ENCODE data around the gene MAD2L1.

MAD2L1 gene

GRCh38 chr4:120057416-120057815 is 9.2 kb downstream of the MAD2L1 start:
- DNase-seq (ENCODE audit: low spot score): no peak

DNA sequence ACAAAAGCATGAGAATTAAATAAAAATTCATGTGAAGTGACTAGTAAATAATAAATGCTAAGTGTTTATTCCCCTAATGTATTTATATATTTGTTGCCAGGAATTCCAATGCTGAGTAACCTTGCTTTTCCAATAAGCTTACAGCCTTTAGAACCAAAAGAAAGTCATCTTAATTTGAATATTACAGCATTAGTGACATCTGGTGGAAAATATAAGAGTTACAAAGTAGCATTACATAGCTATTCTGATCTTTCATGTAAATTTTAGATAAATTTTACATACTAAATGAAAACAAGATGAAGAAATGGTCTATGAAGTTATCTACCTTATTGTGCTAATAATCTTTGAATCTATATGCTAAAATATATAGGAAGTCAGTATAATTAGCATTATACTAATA is 10.4 kb downstream of the MAD2L1 start:
- DNase-seq (ENCODE audit: low spot score): no peak

- no peak for DNase-seq (ENCODE audit: low spot score)
Measured at GRCh38 chr4:120055795-120056194, 10.9 kb downstream of the MAD2L1 start.

DNA sequence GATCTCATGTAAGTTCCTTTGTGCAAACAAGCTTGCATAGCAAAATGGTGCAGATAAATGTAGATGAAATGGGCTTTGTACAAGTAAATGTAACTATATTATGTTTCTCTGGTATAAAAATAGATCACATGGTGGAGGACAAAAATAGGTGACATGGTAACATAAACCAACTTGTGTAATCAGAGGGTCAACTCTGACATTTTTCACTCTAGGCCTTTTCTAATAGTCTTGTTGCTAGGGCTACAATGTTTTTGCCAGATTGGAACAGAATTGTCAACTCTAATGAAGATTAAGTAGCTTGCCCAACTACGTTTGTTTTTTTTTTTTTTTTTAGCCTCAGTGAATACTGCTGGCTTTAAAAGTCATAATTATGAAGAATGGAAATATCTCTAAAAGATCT is 11.5 kb downstream of the MAD2L1 start:
- DNase-seq (ENCODE audit: low spot score): no peak

GRCh38 chr4:120053911-120054310 is 12.7 kb downstream of the MAD2L1 start:
- no peak for DNase-seq (ENCODE audit: low spot score)

DNA sequence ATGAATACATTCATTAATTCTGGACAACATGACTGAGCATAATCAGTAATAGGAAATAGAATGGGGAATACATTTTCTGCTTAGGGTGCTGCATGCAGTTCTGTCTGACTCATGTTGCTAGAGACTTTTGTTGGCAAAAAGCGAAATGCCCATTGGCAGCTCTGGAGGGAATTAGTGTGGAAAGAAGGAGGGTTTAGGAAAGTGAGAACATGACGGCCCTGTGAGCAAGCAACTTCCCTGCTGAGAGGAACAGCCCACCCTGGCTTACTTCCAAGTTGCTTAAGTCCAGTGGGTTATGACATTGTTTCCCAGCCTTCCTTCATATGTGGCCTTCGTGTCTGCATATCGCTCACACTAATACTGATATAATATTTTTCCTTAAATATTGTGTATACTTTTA is 13.8 kb downstream of the MAD2L1 start:
- no peak for DNase-seq (ENCODE audit: low spot score)

GRCh38 chr4:120051253-120051652 is 15.4 kb downstream of the MAD2L1 start:
- no peak for DNase-seq (ENCODE audit: low spot score)

DNA sequence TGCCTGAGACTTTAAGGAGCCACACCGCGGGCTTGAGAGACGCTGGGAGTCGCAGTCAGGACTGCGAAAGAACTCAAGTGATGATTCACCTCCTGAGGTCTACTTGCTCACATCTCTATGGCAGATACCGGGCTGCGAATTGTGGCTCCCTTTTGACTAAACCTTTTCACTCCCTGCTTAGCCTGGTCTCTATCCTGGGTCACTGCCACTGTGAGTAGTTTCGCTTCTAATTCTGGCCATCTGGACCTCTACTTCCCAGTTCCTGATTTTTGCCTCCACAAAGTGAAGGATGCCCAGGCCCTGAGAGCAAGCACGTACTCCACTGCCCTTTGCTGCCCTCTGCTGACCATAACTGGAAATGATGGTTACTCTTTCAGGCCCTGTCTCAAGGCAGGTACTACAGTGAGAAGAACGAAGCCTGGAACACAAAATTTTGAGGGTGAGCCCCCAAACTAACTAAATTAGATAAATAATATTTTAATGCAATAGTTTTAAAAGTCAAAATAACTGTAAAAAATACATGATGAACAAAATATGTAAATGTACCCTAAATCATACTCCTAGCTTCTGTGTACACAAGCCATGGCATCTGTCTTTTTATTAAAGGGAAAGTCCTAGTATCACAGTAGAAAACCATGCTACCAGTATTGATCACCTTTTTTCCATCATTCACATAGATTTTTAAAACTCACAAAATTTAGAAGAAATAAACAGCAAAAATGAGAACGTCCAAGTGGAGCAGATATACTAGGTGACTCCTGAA is 16.7 kb downstream of the MAD2L1 start:
- peak; percentile 84 for DNase-seq (ENCODE audit: low spot score)

DNA sequence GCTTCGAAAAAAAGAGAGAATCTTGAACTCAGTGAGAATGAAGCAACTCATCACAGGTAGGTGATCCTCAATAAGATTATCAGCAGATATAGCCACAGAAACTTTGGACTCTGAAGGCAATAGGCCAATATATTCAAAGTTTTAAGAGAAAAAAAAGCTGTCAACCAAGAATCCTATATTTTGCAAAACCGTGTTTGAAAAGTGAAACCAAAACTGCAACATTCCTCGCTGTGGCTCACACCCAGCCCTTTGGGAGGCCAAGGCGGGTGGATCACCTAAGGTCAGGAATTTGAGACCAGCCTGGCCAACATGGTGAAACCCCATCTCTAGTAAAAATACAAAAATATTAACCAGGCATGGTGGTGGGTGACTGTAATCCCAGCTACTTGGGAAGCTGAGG is 22.8 kb downstream of the MAD2L1 start:
- DNase-seq (ENCODE audit: low spot score): no peak

- DNase-seq (ENCODE audit: low spot score): no peak
Measured at GRCh38 chr4:120037411-120037810, 29.2 kb downstream of the MAD2L1 start.

- no peak for DNase-seq (ENCODE audit: low spot score)
Measured at GRCh38 chr4:120034913-120035312, 31.7 kb downstream of the MAD2L1 start.

GRCh38 chr4:120026853-120027252 is 39.8 kb downstream of the MAD2L1 start:
- DNase-seq (ENCODE audit: low spot score): no peak

- no peak for DNase-seq (ENCODE audit: low spot score)
Measured at GRCh38 chr4:120025516-120025915, 41.1 kb downstream of the MAD2L1 start.

DNA sequence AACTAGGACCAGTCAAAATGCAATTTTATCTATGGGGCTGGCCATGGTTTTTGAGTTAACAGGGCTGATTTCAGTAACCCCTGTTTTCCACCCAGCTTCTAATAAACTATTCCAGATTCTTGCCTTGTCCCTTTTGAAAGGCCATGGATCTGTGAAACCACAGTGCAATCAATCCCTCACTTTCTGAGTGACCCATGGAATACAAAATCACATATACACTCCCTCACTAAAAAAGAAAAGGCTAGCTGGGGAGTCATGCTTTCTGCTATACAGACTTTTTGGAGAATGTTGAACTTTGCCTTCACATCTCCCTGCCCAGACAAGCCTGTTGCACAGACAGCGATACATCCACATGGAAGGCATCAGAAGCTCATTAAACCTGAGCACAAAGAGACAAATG is 47.9 kb downstream of the MAD2L1 start:
- DNase-seq (ENCODE audit: low spot score): no peak

GRCh38 chr4:120017939-120018692 is 48.5 kb downstream of the MAD2L1 start:
- no peak for DNase-seq (ENCODE audit: low spot score)

DNA sequence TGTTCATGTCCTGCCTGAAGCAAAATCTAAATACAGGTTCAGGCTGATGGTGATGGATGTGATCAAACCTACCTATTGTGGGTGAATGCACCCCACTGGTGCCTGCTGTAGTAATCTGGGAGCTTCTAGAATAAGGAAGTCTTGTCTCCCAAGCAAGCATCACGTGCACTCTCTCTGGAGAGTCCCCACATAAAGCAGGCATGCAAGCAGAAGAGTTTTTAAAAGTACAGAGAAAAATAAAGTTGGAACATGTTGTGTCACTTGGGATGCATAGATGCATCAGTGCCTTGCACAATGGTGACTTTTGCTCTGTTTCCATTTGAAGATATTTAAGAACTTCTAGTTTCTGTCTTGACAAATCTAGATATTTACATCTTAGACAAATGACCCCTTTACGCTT is 54.9 kb downstream of the MAD2L1 start:
- no peak for DNase-seq (ENCODE audit: low spot score)

DNA sequence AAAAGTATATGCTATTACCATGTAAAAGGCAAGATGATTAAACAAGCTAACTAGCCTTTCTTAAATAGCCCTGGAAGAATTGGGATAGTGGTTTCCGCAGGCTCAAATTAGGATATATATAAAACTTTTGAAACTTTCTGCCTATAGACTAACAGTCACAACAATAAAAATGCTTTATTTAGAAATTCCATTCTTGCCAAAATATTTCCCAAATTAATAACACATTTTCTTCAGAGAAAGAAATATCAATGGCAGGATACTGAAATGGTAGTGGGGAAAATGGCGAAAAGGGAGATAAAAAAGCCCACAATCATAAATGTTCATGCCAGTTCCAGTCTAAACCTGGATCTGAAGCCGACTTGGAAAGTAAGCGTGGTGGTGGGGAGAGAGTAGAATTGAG is 56.0 kb downstream of the MAD2L1 start:
- DNase-seq (ENCODE audit: low spot score): no peak

GRCh38 chr4:120009731-120010130 is 56.9 kb downstream of the MAD2L1 start:
- no peak for DNase-seq (ENCODE audit: low spot score)

DNA sequence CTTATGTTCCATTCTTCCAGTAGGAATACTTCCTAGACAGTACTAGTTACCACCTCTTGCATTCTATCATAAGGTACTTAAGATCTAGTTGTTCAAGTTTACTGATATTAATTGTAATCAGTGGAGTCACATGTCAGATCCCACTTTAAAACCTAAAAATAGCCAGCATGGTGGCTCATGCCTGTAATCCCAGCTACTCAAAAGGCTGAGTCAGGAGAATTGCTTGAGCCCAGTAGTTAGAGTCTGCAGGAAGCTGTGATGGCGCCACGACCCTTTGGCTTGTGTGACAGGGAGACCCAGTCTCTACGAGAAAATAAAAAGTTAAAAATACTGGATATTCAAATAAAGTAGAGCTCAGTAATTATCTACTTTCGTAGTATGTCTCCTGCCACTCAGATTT is 57.7 kb downstream of the MAD2L1 start:
- DNase-seq (ENCODE audit: low spot score): no peak

DNA sequence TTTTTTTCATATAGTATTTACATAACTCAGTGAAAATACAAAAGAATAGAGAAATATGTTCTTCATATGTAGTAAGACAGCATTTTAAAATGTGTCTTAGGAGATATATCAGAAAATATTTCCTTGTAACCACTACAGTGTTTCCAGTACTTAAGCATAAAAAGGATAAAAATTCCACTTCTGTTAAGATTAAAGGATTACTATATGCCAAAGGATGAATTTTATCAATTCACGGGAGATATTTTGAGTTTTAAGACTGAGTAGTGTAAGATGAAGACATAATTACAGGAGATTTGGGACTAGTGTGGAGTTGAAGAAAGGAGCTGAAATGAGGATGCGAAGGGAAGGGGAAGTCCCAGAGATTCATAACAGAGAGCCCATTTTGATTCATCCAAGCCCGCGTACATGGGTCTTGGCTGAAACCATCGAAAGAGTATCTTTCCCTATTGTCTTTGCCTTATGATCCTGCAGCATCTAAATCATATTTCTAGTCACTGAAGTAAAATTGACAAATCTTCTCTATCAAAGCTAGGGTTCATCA is 58.7 kb downstream of the MAD2L1 start:
- no peak for DNase-seq (ENCODE audit: low spot score)

GRCh38 chr4:120007191-120007871 is 59.3 kb downstream of the MAD2L1 start:
- no peak for DNase-seq (ENCODE audit: low spot score)
